Measurements from ENCODE around the gene ZNF761.
"Not testable (repeated sequence)": the region's sequence is repeated elsewhere in the genome, so short reads cannot be mapped to it uniquely, and the experiment has no call there.

DNA sequence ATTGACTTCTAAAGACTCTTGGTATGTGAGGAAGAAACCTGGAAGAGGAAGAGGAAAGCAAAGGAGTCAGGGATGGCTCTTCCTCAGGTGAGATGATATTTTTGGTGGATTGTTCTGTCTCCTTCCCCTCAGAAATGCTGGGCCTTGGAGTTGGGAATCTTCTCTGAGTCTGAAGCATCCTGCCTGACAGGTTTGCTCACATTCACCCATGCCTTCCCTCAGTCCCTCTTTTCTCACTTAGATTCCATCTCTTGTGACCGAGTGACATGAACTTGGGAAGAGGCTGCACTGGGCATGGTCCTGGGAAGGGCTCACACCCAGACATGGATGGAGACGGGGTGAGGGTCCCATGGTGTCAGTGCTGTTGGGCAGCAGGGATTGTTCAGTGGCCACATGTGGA lies 52.0 kb downstream of the ZNF761 start:
- TF ChIP-seq, protein P1, sequence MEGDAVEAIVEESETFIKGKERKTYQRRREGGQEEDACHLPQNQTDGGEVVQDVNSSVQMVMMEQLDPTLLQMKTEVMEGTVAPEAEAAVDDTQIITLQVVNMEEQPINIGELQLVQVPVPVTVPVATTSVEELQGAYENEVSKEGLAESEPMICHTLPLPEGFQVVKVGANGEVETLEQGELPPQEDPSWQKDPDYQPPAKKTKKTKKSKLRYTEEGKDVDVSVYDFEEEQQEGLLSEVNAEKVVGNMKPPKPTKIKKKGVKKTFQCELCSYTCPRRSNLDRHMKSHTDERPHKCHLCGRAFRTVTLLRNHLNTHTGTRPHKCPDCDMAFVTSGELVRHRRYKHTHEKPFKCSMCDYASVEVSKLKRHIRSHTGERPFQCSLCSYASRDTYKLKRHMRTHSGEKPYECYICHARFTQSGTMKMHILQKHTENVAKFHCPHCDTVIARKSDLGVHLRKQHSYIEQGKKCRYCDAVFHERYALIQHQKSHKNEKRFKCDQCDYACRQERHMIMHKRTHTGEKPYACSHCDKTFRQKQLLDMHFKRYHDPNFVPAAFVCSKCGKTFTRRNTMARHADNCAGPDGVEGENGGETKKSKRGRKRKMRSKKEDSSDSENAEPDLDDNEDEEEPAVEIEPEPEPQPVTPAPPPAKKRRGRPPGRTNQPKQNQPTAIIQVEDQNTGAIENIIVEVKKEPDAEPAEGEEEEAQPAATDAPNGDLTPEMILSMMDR (IDR thresholded peaks at IDR 0.05; ENCODE audit: extremely low read depth in 1 of 2, insufficient read depth in 1 of 2, low read depth in 1 of 2, low read length in 2 of 2): not testable (repeated sequence)
- TF ChIP-seq POLR2A (IDR thresholded peaks at IDR 0.05; ENCODE audit: low read depth, low read length); JUN (IDR thresholded peaks at IDR 0.05; ENCODE audit: borderline replicate concordance, insufficient read depth, insufficient read length, low read depth): not testable (repeated sequence)
